ENCODE results near the gene AKT3. TPM values are rescaled to one million over a fixed set of nuclear protein-coding genes. Genes with fewer than 3 reads are reported as not detected.

AKT3 gene
- total RNA-seq, 5 donors from 2014 or later (not counting 1 experiment from before 2014, with no cell fraction given) = 94.5 to 124 (median 112) TPM

- ChIA-PET POLR2A (no interaction called here), CTCF (interaction anchor here in 1 of 2 donors (0.6 kb wide), 1 partner anchor 1468 kb away, joined by 3 read pairs; no protein-coding TSS in a partner anchor)
- no peak overlapping the region for H3K4me3 ChIP-seq (ENCODE audit: control insufficient read depth in 1 of 2, extremely low read depth in 1 of 2, low read length in 1 of 2)
- H3K4me1 Mint-ChIP-seq = no peaks in the 10 kb centered on the region
- H3K27ac Mint-ChIP-seq = no peak overlapping the region
- H3K27me3 Mint-ChIP-seq = no peaks in the 10 kb centered on the region
- no peak overlapping the region for H3K4me3 Mint-ChIP-seq
- no peaks in the 10 kb centered on the region for H3K9me3 Mint-ChIP-seq
- no peaks in the 10 kb centered on the region for H3K27me3 ChIP-seq (replicated peaks in 1 of 2; ENCODE audit: control insufficient read depth in 2 of 2, extremely low read depth in 1 of 2, insufficient read depth in 2 of 2, low read length in 1 of 2)
- no peaks in the 10 kb centered on the region for H3K4me1 ChIP-seq (ENCODE audit: control insufficient read depth in 1 of 2, extremely low read depth in 1 of 2, insufficient read depth in 2 of 2, low read length in 2 of 2)
- ATAC-seq (replicated peaks in 1 of 4) (no peak), DNase-seq (no peak)
- H3K9me3 ChIP-seq = no peaks in the 10 kb centered on the region
- H3K27ac ChIP-seq (ENCODE audit: low read length) = no peak overlapping the region
- peaks cover 29% of the 10 kb centered on the region for H3K36me3 Mint-ChIP-seq
- 88% methylated on average over 1 of the region's 5 CpGs for WGBS (ENCODE audit: insufficient coverage)
- peaks cover 0 to 9% of the 10 kb centered on the region in 2 donors for H3K36me3 ChIP-seq (ENCODE audit: control insufficient read depth in 2 of 2, extremely low read depth in 1 of 2, insufficient read depth in 1 of 2, low read length in 1 of 2)
These were observed 385.0 kb downstream of the AKT3 start for GRCh38 chr1:243465081-243465480.

- H3K27me3 ChIP-seq (replicated peaks in 1 of 2; ENCODE audit: control insufficient read depth in 2 of 2, extremely low read depth in 1 of 2, insufficient read depth in 2 of 2, low read length in 1 of 2) = no peaks in the 10 kb centered on the region
- peaks cover 2 to 9% of the 10 kb centered on the region in 2 donors for H3K36me3 ChIP-seq (ENCODE audit: control insufficient read depth in 2 of 2, extremely low read depth in 1 of 2, insufficient read depth in 1 of 2, low read length in 1 of 2)
- DNase-seq (no peak), ATAC-seq (replicated peaks in 1 of 4) (no peak)
- Mint-ChIP-seq H3K9me3 (no peaks in the 10 kb centered on the region), H3K36me3 (peaks cover 34% of the 10 kb centered on the region), H3K4me3 (no peak overlapping the region), H3K27me3 (no peaks in the 10 kb centered on the region), H3K27ac (no peak overlapping the region), H3K4me1 (peaks cover 0 to 7% (median 2%) of the 10 kb centered on the region in 3 donors)
- no peak overlapping the region for H3K27ac ChIP-seq (ENCODE audit: low read length)
- CTCF ChIA-PET = no interaction called here
- WGBS (ENCODE audit: insufficient coverage) = no CpG with 5 or more reads among the region's 1 CpG
- no peak overlapping the region for H3K4me3 ChIP-seq (ENCODE audit: control insufficient read depth in 1 of 2, extremely low read depth in 1 of 2, low read length in 1 of 2)
- no peaks in the 10 kb centered on the region for H3K9me3 ChIP-seq
- H3K4me1 ChIP-seq (ENCODE audit: control insufficient read depth in 1 of 2, extremely low read depth in 1 of 2, insufficient read depth in 2 of 2, low read length in 2 of 2) = no peaks in the 10 kb centered on the region
- POLR2A ChIA-PET = no interaction called here
These were observed 386.9 kb downstream of the AKT3 start for GRCh38 chr1:243462929-243463697.

- no peak overlapping the region for H3K27ac ChIP-seq (ENCODE audit: low read length)
- no peak for ATAC-seq (replicated peaks in 1 of 4)
- Mint-ChIP-seq H3K9me3 (no peaks in the 10 kb centered on the region), H3K4me1 (peaks cover 0 to 7% (median 2%) of the 10 kb centered on the region in 3 donors), H3K27ac (no peak overlapping the region), H3K36me3 (peaks cover 38% of the 10 kb centered on the region), H3K27me3 (no peaks in the 10 kb centered on the region), H3K4me3 (no peak overlapping the region)
- no peaks in the 10 kb centered on the region for H3K27me3 ChIP-seq (replicated peaks in 1 of 2; ENCODE audit: control insufficient read depth in 2 of 2, extremely low read depth in 1 of 2, insufficient read depth in 2 of 2, low read length in 1 of 2)
- ChIA-PET CTCF (no interaction called here), POLR2A (no interaction called here)
- DNase-seq = no peak
- no peaks in the 10 kb centered on the region for H3K9me3 ChIP-seq
- WGBS (ENCODE audit: insufficient coverage) = no CpG with 5 or more reads among the region's 4 CpGs
- H3K36me3 ChIP-seq (ENCODE audit: control insufficient read depth in 2 of 2, extremely low read depth in 1 of 2, insufficient read depth in 1 of 2, low read length in 1 of 2) = peaks cover 2 to 9% of the 10 kb centered on the region in 2 donors
- H3K4me3 ChIP-seq (ENCODE audit: control insufficient read depth in 1 of 2, extremely low read depth in 1 of 2, low read length in 1 of 2) = no peak overlapping the region
- H3K4me1 ChIP-seq (ENCODE audit: control insufficient read depth in 1 of 2, extremely low read depth in 1 of 2, insufficient read depth in 2 of 2, low read length in 2 of 2) = no peaks in the 10 kb centered on the region
These were observed 388.3 kb downstream of the AKT3 start for GRCh38 chr1:243461700-243462099.

GRCh38 chr1:243459059-243459458, 391.0 kb downstream of the AKT3 start:
- Histone ChIP-seq H3K27ac (ENCODE audit: low read length) (no peak overlapping the region), H3K4me3 (ENCODE audit: control insufficient read depth in 1 of 2, extremely low read depth in 1 of 2, low read length in 1 of 2) (no peak overlapping the region), H3K27me3 (replicated peaks in 1 of 2; ENCODE audit: control insufficient read depth in 2 of 2, extremely low read depth in 1 of 2, insufficient read depth in 2 of 2, low read length in 1 of 2) (no peaks in the 10 kb centered on the region), H3K36me3 (ENCODE audit: control insufficient read depth in 2 of 2, extremely low read depth in 1 of 2, insufficient read depth in 1 of 2, low read length in 1 of 2) (peaks cover 2 to 9% of the 10 kb centered on the region in 2 donors), H3K9me3 (no peaks in the 10 kb centered on the region), H3K4me1 (ENCODE audit: control insufficient read depth in 1 of 2, extremely low read depth in 1 of 2, insufficient read depth in 2 of 2, low read length in 2 of 2) (no peaks in the 10 kb centered on the region)
- Mint-ChIP-seq H3K4me1 (peaks cover 0 to 7% (median 2%) of the 10 kb centered on the region in 3 donors), H3K36me3 (peaks cover 52% of the 10 kb centered on the region), H3K27ac (no peak overlapping the region), H3K4me3 (no peak overlapping the region), H3K27me3 (no peaks in the 10 kb centered on the region), H3K9me3 (no peaks in the 10 kb centered on the region)
- ATAC-seq (replicated peaks in 1 of 4) (no peak), DNase-seq (no peak)
- CTCF ChIA-PET = interaction anchor here in 1 of 2 donors (0.5 kb wide), 1 partner anchor 27 kb away, joined by 3 read pairs; no protein-coding TSS in a partner anchor
- POLR2A ChIA-PET = no interaction called here
- 64% methylated on average over 3 of the region's 3 CpGs for WGBS (ENCODE audit: insufficient coverage)

GRCh38 chr1:243457363-243457982, 392.6 kb downstream of the AKT3 start:
- no peak overlapping the region for H3K4me3 ChIP-seq (ENCODE audit: control insufficient read depth in 1 of 2, extremely low read depth in 1 of 2, low read length in 1 of 2)
- ChIA-PET POLR2A (no interaction called here), CTCF (no interaction called here)
- H3K9me3 ChIP-seq = no peaks in the 10 kb centered on the region
- ATAC-seq (replicated peaks in 1 of 4) (no peak), DNase-seq (no peak)
- peaks cover 0 to 7% (median 2%) of the 10 kb centered on the region in 3 donors for H3K4me1 Mint-ChIP-seq
- peaks cover 52% of the 10 kb centered on the region for H3K36me3 Mint-ChIP-seq
- H3K27ac Mint-ChIP-seq = no peak overlapping the region
- no peaks in the 10 kb centered on the region for H3K27me3 Mint-ChIP-seq
- no peaks in the 10 kb centered on the region for H3K9me3 Mint-ChIP-seq
- no peak overlapping the region for H3K4me3 Mint-ChIP-seq
- WGBS (ENCODE audit: insufficient coverage) = 92% methylated on average over 4 of the region's 9 CpGs
- no peaks in the 10 kb centered on the region for H3K27me3 ChIP-seq (replicated peaks in 1 of 2; ENCODE audit: control insufficient read depth in 2 of 2, extremely low read depth in 1 of 2, insufficient read depth in 2 of 2, low read length in 1 of 2)
- H3K27ac ChIP-seq (ENCODE audit: low read length) = no peak overlapping the region
- no peaks in the 10 kb centered on the region for H3K4me1 ChIP-seq (ENCODE audit: control insufficient read depth in 1 of 2, extremely low read depth in 1 of 2, insufficient read depth in 2 of 2, low read length in 2 of 2)
- peaks cover 2 to 9% of the 10 kb centered on the region in 2 donors for H3K36me3 ChIP-seq (ENCODE audit: control insufficient read depth in 2 of 2, extremely low read depth in 1 of 2, insufficient read depth in 1 of 2, low read length in 1 of 2)

GRCh38 chr1:243455760-243456651, 394.0 kb downstream of the AKT3 start:
- H3K27ac ChIP-seq (ENCODE audit: low read length) = no peak overlapping the region
- Mint-ChIP-seq H3K27ac (no peak overlapping the region), H3K4me1 (peaks cover 0 to 7% (median 4%) of the 10 kb centered on the region in 3 donors), H3K27me3 (no peaks in the 10 kb centered on the region), H3K36me3 (peaks cover 42% of the 10 kb centered on the region), H3K9me3 (no peaks in the 10 kb centered on the region), H3K4me3 (no peak overlapping the region)
- no peaks in the 10 kb centered on the region for H3K9me3 ChIP-seq
- WGBS (ENCODE audit: insufficient coverage) = 100% methylated on average over 5 of the region's 11 CpGs
- CTCF ChIA-PET = no interaction called here
- H3K4me1 ChIP-seq (ENCODE audit: control insufficient read depth in 1 of 2, extremely low read depth in 1 of 2, insufficient read depth in 2 of 2, low read length in 2 of 2) = no peaks in the 10 kb centered on the region
- no peak overlapping the region for H3K4me3 ChIP-seq (ENCODE audit: control insufficient read depth in 1 of 2, extremely low read depth in 1 of 2, low read length in 1 of 2)
- H3K36me3 ChIP-seq (ENCODE audit: control insufficient read depth in 2 of 2, extremely low read depth in 1 of 2, insufficient read depth in 1 of 2, low read length in 1 of 2) = peaks cover 0 to 2% of the 10 kb centered on the region in 2 donors
- POLR2A ChIA-PET = no interaction called here
- DNase-seq (no peak), ATAC-seq (replicated peaks in 1 of 4) (no peak)
- H3K27me3 ChIP-seq (replicated peaks in 1 of 2; ENCODE audit: control insufficient read depth in 2 of 2, extremely low read depth in 1 of 2, insufficient read depth in 2 of 2, low read length in 1 of 2) = no peaks in the 10 kb centered on the region

Data from T-cell (primary cell).